Hepatocyte (in vitro differentiated cells): ENCODE results near the gene NCOA3.
"Not testable (repeated sequence)": the region's sequence is repeated elsewhere in the genome, so short reads cannot be mapped to it uniquely, and the experiment has no call there.

Experiments
- EZH2 ChIP-seq: fragments of 200-600 bp; sonication (generic); IDR thresholded peaks from 2 replicates; pipeline ENCODE4 v1.6.1; 2016; ENCODE audit warnings: antibody characterized with exemption, mild to moderate bottlenecking, borderline replicate concordance
- EZH2phosphoT487 ChIP-seq: fragments of 200-600 bp; sonication (generic); IDR thresholded peaks from one replicate; pipeline ENCODE4 v1.6.1; 2018; ENCODE audit warnings: antibody characterized with exemption, mild to moderate bottlenecking, low read depth, moderate library complexity; ENCODE audit not compliant: unreplicated experiment, severe bottlenecking
- TF ChIP-seq, protein P1 (sequence below): fragments of 200-600 bp; sonication (generic); IDR thresholded peaks from 2 replicates; pipeline ENCODE4 v1.5.1; 2016; ENCODE audit warnings: antibody characterized with exemption, mild to moderate bottlenecking; ENCODE audit not compliant: poor library complexity

DNA sequence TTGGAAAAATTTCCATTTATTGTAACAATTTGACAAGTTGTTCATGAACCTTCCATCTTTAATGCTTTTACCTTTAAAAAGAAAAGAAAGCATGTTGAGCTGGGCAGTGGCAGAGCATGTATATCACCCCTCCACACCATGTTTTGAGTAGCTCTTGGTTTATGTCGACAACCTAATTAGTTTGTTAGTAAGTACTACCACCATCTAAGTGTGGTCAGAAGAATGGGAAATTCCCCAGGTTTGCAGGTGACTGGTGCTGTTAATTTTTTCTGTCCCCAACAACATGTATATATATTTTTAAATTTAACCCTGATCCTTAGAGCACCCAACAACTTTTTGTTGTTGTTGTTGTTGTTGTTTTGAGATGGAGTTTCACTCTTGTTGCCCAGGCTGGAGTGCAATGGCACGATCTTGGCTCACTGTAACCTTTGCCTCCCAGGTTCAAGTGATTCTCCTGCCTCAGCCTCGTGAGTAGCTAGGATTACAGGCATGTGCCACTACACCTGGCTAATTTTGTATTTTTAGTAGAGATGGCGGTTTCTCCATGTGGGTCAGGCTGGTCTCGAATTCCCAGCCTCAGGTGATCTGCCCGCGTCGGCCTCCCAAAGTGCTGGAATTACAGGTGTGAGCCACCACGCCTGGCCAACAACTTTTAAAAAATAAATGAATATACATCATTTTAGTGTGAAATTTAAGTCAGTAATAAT lies 5.7 kb downstream of the NCOA3 start:
- TF ChIP-seq, protein P1, sequence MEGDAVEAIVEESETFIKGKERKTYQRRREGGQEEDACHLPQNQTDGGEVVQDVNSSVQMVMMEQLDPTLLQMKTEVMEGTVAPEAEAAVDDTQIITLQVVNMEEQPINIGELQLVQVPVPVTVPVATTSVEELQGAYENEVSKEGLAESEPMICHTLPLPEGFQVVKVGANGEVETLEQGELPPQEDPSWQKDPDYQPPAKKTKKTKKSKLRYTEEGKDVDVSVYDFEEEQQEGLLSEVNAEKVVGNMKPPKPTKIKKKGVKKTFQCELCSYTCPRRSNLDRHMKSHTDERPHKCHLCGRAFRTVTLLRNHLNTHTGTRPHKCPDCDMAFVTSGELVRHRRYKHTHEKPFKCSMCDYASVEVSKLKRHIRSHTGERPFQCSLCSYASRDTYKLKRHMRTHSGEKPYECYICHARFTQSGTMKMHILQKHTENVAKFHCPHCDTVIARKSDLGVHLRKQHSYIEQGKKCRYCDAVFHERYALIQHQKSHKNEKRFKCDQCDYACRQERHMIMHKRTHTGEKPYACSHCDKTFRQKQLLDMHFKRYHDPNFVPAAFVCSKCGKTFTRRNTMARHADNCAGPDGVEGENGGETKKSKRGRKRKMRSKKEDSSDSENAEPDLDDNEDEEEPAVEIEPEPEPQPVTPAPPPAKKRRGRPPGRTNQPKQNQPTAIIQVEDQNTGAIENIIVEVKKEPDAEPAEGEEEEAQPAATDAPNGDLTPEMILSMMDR = not testable (repeated sequence)
- TF ChIP-seq EZH2, EZH2phosphoT487: not testable (repeated sequence)
